GM21381 (cell line): ENCODE data around the gene SMARCD3.

Experiments
- ATAC-seq: cut with Tn5 transposase; IDR thresholded peaks from one replicate; pipeline ENCODE4 v1.9.1; 2021; ENCODE audit warnings: mild to moderate bottlenecking, moderate library complexity; ENCODE audit not compliant: unreplicated experiment

SMARCD3 gene

GRCh38 chr7:151189038-151189437, 59.5 kb downstream of the SMARCD3 start:
- ATAC-seq = no peak
